ENCODE data around the gene RAD9A. TPM values are rescaled to one million over a fixed set of nuclear protein-coding genes. Genes with fewer than 3 reads are reported as not detected.

Gene RAD9A
- 7.3 and 13.3 TPM in 2 replicates for total RNA-seq (2014; rRNA removed; shearing (Covaris generic))

DNA sequence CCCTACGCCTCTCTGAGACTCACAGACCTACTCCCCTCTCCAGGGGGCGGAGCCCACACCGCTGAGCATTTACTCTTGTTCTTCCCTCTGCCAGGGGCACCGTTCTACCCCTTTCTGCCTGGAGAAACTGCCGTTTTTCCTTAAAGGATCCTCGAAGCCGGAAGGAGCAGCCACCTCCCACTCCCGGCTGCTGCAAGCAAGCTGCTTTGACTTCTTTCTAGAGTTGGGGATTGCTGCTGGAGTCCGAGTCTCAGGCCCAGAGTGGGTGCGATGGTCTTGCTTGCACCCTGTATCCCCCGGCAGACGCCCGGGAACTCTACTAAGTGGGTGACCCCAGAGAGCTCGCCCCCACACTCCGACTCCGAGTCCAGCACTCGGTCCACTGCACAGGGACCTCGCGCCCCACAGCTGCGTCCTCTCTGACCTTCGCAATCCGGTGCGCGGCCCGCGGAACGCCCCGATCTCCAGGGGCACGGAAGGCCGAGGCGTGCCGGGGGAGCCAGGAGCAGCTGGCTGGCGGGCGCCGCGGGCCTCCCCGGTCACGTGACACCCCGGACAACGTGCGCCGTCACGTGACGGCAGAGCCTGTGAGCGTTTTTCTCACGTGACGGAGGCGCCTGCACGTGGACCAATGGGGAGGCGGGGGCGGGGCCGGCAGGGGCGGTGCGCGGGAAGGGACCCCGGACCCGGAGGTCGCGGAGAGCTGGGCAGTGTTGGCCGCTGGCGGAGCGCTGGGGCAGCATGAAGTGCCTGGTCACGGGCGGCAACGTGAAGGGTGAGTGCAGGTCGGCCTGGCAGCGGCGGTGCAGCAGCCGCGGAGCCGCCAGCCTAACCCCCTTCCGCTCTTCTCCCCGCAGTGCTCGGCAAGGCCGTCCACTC lies at the start of gene RAD9A:
RAD9A (plus strand) TSS at position 683 of the 879 bp plus-strand sequence; CDS start at position 742, 59 bp downstream.
- peak; percentile 94 for DNase-seq (ENCODE audit: low read depth)

DNA sequence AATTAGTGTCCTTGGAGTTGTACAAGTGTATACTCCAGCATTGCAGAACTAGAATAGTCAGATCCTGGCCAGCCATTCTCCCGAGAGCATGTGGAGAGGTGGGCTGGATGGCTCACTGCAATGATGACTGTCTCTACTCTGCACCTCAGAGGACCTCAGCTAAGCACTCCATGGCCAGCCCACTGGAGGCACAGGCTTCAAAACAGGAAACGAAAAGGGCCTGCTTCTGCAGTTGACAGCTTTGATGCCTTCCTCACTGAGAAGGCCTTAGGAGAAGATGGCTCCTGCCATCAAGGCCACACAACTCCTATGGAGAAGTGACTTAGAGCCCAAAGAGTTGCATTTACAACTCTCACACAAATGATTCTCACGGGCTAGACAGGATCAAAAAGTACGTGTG lies 47.5 kb upstream of the RAD9A start:
- DNase-seq (ENCODE audit: low read depth) = no peak

DNA sequence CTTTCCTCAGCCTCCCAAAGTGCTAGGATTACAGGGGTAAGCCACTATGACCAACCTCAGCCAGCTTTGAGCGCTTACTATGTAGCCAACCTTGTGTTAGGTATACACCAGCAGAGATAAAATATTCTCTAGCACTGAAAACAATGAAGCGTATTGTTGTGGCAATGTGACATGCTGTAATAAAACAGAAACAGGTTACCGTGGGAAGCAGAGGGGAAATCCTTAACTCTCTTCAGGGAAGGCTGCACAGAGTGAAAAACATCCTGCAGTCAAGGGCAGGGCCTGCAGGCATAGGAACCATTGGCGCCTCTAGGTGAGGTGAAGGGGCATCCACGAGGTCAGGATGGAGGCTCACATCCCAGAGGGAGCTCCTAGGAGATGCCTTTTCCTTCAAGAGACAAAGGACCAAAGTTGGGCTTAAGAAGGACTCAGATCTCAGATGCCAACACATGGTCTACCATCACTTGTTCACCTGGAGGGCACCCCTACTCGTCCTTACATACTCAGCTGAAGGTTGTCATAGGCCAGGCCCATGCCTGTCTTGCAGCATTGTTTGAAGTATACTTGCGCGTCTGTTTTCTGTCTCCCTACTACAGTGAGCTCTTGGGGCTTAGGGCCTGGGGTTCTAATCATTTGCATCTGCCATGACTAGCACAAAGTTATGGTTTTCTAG lies 46.4 kb upstream of the RAD9A start:
- DNase-seq (ENCODE audit: low read depth) = no peak

DNA sequence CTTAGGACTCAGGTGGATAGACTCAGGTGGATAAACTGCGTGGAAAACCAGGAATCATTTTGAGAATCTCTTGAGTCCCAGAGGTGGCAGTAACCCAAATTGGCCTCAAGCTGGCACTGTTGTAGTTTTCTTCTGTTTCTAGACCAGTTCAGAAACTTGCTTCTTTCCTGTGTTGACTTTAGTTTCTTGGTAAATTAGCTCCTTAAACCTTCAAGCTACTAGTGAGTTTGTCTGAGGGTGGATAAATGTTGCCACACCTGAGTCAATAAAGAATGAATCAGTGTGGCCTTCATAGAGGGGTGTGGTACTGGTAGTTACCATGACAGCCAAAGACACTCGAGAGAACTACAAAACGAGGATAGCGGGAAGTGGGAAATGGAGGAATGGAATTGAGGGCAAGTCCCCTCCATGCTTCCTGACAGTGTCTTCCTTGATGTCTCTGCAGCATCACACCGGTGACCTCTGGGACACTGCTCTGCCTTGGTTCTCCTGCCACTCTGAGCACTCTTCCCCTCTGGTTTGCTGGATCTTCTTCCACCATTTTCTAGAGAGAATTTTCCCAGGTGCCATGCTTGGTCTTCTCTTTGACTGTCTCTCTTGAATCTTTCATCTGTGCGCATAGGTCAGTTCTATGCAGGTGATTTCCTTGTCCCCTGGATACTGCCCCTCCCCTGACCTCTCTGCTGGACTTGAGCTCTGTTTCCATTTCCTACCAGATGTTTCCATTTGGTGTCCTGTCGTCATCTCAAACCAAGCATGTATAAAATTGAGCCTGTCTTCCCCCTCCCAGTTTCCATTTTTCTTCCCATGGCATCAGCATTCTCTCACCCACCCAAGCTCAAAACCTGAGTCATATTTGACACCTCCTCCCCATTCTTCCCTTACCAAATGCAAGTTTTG lies 45.6 kb upstream of the RAD9A start:
- DNase-seq (ENCODE audit: low read depth) = peak; percentile 62

DNA sequence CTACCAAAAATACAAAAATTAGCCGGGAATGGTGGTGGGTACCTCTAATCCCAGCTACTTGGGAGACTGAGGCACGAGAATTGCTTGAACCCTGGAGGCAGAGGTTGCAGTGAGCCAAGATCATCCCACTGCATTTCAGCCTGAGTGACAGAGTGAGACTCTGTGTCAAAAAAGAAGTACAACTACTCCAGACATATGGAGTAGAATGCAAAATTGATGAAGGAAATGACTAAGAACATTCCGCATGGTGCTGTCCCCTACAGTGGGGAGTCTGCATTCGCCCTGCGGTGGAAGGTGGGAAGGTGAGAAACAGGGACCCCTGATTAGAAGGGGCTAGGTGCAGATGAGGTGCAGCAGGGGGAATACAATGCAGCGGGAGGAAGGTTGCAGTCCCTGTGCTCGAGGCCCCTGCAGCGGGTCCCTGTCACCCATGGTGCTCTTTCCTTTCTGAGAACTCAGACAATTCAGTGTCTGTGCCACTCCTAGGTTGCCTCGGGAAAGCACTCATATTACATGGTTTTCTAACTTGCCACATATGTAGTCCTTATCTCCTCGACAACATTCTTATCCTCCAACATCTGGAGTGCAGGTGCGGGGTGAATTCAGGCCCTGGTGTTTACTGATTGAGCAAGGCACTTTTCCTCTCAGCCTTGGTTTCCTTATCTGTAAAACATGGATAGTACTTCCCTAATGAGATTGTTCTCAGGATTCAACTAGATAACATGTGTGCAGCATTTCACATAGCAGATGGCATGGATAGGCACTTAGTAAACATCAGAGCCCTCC lies 43.6 kb upstream of the RAD9A start:
- no peak for DNase-seq (ENCODE audit: low read depth)

DNA sequence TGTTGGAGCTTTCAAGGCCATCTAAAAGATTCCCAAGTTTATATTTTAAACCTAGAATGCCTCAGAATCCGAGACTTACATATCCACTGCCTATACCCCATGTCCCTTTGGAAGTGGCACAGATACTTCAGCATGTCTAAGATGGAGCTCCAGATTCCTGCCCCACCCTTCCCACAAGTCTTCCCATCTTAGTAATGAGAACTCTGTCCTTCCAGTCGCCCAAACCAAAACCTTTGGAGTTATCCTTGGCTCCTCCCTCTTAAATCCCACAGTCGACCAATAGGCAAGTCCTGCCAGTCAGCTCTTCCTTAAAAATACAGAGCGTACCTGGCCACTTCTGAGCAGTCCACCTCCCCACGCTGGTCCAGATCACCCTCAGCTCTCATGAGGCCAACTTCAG lies 42.8 kb upstream of the RAD9A start:
- DNase-seq (ENCODE audit: low read depth) = no peak

DNA sequence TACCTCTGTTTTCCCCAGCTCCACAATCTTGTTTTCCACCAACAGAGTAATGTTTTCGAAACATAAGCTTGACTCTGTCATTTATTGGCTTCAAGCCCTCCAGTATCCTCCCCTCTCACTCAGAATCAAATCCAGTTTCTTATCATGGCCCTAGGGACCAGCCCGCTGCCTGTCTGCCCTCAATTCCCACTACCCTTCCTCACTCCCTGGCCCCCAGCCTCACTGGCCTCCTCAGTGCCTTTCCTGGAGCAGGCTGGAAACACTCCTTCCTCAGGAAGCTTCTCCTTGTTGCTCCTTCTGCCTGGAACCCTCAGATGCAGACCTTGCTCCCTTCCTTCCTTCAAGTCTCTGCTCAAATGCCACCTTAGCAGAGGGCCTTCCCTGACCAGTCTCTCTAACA lies 42.3 kb upstream of the RAD9A start:
- DNase-seq (ENCODE audit: low read depth) = no peak

DNA sequence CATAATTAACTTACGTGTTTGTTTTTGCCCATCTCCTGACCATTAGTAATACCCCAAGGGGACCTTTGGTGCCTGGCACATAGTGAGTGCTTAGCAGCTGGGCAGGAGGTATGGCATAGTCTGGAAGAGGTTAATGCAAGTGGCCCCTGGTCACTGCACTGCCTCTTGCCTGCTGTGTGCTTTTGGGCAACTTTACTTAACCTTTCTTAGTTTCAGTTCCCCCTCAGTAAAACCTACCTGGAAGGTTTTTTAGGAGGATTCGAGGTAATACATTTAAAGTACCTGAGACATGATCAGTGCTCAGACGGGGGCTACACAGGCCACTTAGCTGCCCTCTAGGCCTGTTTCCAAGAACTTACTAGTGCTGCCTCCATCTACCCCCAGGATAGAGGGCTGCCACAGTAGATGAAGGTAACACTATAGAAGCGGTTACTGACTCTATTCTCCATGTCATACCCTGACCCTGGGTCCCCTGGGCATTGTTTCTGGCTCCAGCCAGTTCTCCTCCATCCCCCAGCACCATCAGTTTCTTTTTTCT lies 41.8 kb upstream of the RAD9A start:
- no peak for DNase-seq (ENCODE audit: low read depth)

DNA sequence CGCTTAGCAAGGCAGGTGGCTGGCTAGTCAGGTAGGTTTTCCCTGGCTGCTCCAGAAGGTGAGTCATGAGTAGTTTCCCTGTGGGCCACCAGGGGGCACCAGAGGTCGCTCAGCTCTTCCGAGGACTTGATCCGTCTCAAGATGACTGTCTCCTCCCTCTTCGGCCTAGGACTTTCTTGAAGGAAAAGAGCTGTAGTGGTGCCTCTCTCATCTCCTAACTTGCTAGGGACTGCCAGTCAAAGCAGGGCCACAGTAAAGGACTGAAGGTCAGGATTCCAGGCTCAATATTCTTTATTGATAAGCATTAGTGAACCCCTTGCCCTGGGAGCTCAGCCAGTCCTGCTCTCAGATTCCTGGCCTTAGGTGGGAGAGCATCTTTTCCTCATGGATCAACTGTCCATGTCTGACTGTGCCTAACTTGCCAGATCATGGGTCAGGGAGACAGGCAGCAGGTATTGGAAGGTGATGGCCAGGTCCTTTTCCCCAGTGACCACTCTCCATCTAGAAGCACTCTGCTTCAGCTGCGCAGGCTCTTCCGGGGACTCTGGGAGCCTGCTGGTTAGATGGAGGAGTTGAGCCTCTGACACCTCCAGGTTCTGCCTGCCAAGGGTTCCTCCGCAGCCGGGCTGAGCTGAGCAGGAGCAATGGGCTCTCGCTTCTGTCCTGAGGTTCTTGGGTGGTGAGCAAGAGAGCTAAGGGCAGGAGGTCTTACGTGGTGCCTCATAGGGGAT lies 40.3 kb upstream of the RAD9A start:
- DNase-seq (ENCODE audit: low read depth) = peak; percentile 81

DNA sequence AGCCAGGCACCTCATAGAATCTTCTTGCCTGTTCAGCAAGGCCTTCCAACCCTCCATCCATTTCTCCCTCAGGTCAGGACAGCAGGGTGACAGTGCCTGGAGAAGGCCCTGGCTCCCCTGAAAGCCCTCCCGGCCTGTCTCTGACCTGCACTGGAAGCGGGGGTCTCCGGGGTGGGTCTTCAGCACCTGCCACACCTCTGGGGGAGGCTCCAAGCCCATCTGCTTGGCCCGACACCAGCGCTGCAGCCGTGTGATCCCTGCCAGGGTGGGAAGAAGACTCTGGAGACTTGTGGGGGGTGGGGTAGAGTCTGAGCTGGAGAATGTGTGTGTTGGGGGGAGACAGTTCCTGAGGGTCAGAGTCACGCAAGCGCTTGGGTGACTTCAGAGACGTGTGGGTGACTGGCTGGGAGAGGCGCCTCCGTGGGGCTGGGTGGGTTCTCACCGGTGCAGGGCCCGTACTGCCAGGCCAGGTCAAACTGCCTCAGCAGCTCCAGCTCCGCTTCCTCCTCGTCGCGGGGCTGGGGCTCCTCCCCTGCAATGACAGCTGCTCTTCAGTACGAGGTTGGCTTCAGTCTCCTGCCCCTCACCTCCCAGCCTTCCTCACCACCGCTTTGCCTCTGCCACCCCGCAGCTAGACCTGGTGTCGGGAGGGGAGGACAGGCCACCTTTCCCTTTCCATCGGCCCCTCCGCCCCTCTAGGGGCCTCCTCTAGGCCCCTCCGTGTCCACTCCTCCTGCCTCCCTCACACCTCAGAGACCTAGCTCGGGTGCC lies 39.1 kb upstream of the RAD9A start:
- no peak for DNase-seq (ENCODE audit: low read depth)

DNA sequence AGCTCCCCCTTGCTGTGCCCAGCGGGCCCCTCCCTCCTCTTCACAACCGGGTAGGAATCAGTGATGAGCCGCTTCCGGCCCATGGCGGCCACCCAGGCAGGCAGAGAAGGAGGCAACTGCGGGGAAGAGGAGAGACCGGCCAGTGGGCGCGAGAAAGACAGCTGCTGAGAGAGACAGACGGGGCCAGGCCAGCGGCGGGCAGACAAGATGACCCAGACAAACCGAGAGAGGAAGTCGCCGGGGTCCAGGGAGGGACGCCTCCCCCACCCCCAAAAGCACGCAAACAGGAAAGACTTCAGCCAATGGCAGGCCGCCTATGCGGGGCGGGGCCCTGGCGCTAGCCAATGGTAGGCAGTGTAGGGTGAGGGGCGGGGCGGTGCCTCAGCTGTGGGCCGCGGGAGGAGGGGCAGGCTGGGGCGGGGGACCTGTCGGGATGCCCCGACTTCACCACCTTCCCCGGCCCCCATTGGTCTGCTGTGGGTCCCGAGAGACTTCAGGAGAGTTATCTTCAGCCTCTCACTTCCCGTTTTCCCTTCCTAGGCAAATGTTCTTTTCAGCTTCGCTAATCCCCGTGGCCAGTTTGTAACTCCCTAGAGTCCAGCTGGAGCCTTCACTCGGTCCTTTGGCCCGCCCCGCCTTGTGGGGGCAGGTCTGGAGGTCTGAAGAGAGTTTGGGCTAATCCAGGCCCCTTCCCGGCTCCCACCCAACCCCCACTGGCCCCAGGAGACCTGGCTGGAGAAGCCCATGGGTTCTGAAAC lies 38.3 kb upstream of the RAD9A start, which contains the start of gene POLD4:
POLD4 (minus strand) TSS at position 230 of the 758 bp plus-strand sequence; CDS start at position 83, 147 bp downstream.
- DNase-seq (ENCODE audit: low read depth) = peak; percentile 95

DNA sequence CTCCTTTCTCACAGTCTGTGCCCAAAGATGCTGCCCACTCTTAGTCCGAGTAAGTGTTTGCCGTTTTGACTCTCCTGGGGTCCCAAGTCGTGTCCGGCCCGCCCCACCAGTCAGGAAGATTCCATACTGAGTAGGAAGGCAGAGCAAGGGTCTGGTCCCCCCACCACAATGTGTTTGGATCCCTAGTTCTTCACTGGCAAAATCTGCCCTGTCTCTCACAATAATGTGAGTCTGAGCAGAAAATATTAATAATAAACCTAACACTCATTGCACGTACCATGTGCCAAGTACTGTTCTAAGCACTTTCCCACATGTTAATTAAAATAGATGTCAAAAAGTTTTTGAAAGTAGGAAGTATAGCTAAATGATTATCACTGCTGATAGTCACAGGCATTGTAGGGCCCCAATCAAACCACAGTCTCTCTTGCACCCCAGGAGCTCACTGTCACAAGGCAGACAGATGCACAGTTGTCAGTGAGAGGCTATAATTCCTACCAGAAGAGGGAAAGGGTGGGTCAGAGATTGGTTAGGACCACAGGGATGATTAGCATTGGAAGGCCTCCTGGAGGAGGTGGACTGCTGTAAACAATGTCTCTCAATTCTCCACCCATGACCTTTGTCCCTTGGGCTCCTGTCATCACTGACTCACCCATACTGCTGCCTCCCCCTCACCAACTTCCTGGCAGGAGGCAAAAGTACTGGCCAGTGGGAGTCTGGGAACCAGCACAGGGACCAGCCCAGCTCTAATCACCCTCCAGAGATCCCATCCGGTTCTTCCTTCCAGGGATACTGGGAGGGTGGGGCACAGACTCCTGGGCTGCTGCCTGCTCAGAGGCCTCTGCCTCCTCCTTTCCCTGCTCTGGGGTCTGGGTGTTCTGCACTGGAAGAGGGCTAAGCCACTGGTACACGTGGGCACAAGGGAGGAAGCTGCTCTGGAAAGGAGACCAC lies 37.4 kb upstream of the RAD9A start:
- peak; percentile 98 for DNase-seq (ENCODE audit: low read depth)

DNA sequence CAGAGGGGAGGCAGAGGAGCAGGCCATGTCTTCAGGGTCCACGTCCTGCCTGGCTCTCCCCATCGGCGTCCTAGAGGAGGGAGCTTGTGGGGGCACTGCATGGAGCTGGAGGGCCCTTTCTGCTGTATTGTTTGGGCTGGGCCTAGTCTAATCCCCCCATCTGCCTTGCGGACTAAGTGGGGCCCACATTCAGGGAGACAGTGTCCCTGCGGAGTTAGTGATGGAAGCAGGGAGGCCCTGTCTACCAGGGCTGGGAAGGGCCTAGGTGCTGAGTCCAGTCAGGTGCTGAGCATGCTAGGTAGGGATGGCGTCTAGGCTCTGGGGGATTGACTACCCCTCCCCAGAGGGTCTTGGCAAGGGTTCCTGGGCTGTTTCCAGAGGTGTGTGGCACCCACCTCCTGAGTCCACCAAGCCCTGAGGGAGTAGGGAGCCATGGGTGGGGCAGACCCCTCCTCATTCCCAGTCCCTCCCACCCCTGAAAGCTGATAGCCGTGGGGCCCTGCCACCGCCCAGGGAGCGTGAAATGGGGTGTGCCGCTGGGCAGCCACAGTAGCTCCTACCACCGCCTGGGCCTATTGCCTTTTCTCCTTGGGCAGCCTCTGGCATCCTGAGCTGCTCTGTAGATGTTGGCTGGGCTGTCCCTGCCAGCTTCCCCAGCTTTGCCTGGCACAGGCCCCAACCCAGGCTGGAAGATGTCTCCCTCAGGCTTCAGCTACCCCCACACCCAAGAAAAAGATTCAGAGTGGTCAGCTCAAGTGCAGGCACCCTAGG lies 36.6 kb upstream of the RAD9A start:
- DNase-seq (ENCODE audit: low read depth) = no peak

DNA sequence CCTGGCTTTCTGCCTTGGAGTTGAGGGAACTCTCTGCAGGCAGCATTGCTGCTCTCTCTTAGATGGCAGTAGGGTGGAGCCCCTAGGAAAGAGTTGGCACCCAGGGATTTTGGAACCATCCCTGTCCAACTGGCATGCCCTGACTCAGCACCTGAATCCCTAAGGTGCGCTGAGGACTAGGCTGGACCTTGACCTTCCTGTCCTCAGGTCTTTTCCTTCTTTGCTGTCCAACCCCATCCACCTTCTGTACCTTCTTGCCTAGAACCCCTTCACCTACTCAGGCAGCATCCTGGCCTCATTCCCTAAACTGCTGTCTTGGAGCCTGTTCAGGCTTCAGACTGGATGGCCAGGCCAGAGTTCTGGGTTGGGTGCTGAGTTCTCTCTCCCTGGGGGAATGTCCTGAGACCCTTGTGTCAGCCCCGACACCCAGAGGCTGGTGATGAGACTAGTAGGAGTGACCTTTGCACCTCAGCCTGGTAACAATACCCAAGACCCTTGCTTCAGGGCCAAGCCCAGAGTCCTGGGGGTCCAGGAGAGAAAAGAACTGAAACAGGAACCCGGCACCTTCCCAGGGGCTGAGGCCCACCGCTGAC lies 35.9 kb upstream of the RAD9A start:
- no peak for DNase-seq (ENCODE audit: low read depth)

DNA sequence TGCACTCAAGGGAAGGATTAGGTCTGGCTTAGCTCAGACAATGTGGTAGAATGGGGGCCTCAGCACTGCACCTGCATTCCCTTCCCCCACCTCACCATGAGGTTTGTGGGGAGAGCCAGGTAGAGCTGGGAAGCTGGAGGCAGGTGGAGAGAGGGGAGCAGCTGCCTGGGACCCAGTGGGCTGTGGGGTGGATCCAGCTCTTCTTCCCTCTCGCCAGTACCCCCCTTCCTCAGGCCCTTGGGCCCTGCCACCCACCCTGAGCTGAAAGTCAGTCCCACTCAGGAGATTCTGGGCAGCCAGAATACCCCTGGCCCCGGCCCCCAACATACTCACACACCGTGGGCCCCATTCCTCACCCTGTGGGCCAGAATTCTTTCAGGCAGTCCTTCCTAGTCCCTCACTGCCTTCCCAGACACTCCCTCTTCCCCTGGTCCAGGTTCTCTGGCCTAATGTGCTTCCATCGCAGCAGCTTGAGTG lies 35.4 kb upstream of the RAD9A start:
- no peak for DNase-seq (ENCODE audit: low read depth)

Data from M059J (cell line).